ENCODE measurements around the gene ROBO1. TPM values are rescaled to one million over a fixed set of nuclear protein-coding genes. Genes with fewer than 3 reads are reported as not detected.

ROBO1 gene
- total and polyA plus RNA-seq, 2 donors (not counting 3 experiments of a cell fraction or from before 2014, with no cell fraction given) = 5.9 to 14.2 TPM

DNA sequence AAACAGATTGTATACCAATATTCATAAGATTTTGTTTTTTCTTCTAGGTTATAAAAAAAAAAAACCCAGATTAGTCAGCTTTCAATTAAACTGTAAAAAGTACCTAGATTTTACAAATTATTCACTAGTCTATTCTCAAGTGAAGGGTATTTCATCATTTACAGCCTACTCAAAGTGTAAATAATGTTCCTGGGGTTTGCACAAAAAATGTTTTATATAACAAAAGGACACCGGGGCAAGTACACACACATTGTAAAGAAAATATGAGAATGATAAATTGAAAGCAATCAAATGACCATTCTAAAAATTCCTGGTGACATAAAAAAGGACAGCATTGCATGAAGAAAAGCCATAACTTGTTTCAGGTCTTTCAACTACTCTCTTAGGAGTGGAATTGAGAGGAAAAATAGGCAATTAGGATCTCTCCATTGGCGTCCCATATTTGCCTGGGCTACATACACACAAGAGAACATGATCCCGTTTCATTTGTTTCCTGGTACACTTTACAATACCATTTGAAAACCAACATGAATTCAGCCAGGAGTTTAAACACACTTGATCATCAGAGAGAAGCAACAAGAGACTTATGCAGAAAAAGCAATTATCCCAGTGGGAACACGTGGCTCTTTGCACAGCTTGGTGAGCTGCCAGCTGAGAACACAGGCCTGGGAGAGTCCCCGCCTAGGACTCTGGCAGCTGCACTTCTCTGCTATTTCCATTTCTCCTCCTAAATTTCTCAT, 1039.2 kb downstream of the ROBO1 start:
- no TSS peak for BruUV-seq (replicated peaks)
- Histone ChIP-seq H3K4me2 (ENCODE audit: insufficient read depth, low read length) (no peak overlapping the region), H3K9ac (replicated peaks; ENCODE audit: extremely low read depth, insufficient read depth, low read length) (no peak overlapping the region), H3K36me3 (ENCODE audit: control insufficient read depth in 2 of 2, extremely low read depth in 1 of 2, insufficient read depth in 2 of 2, low read length in 2 of 2) (no peaks in the 10 kb centered on the region), H3K79me2 (ENCODE audit: control insufficient read depth, insufficient read depth, low read length) (no peaks in the 10 kb centered on the region), H3K9me1 (replicated peaks; ENCODE audit: control insufficient read depth, extremely low read depth, insufficient read depth, low read length) (no peaks in the 10 kb centered on the region), H3K4me1 (ENCODE audit: control insufficient read depth, extremely low read depth, insufficient read depth, low read length) (no peaks in the 10 kb centered on the region), H4K20me1 (replicated peaks; ENCODE audit: control insufficient read depth, extremely low read depth, insufficient read depth, low read length) (no peaks in the 10 kb centered on the region), H3K27ac (ENCODE audit: insufficient read depth, low read depth, low read length) (no peak overlapping the region), H3K27me3 (ENCODE audit: control insufficient read depth in 2 of 2, insufficient read depth in 2 of 2, low read length in 2 of 2) (no peaks in the 10 kb centered on the region), H3K9me3 (replicated peaks; ENCODE audit: control insufficient read depth, insufficient read depth, low read length) (no peaks in the 10 kb centered on the region), H2AFZ (ENCODE audit: low read depth, low read length) (no peak overlapping the region), H3K4me3 (replicated peaks in 1 of 3; ENCODE audit: insufficient read depth in 1 of 3, low read depth in 1 of 3, low read length in 3 of 3) (no peak overlapping the region)
- DNase-seq (ENCODE audit: low read depth, low spot score) (no peak), FAIRE-seq (no peak)
- intact Hi-C loops (cut with micrococcal nuclease) = no loop called here
- dilution Hi-C loops (cut with MboI; ENCODE audit: extremely low pct_ligation_motif_present, low sequenced_read_pairs) = no loop called here
- CTCF ChIA-PET = interaction anchor here (1.6 kb wide), 1 partner anchor 10 kb away, joined by 4 read pairs; no protein-coding TSS in a partner anchor
- TF ChIP-seq GATA2 (IDR thresholded peaks at IDR 0.05; ENCODE audit: insufficient read depth, insufficient read length, low read depth, low read length) = no peak
- no peak for TF ChIP-seq JUN (IDR thresholded peaks at IDR 0.05; ENCODE audit: borderline replicate concordance, insufficient read depth, insufficient read length, low read depth)
- no peak for TF ChIP-seq MAX (IDR thresholded peaks at IDR 0.05; ENCODE audit: insufficient read depth, insufficient read length)
- TF ChIP-seq FOS (IDR thresholded peaks at IDR 0.05; ENCODE audit: borderline replicate concordance, insufficient read depth, low read length) = no peak
- no peak for TF ChIP-seq POLR2AphosphoS5 (IDR thresholded peaks at IDR 0.05; ENCODE audit: insufficient read depth, low read depth, low read length)
- TF ChIP-seq MYC (IDR thresholded peaks at IDR 0.05; ENCODE audit: low read depth, low read length) = no peak
- TF ChIP-seq, protein P1, sequence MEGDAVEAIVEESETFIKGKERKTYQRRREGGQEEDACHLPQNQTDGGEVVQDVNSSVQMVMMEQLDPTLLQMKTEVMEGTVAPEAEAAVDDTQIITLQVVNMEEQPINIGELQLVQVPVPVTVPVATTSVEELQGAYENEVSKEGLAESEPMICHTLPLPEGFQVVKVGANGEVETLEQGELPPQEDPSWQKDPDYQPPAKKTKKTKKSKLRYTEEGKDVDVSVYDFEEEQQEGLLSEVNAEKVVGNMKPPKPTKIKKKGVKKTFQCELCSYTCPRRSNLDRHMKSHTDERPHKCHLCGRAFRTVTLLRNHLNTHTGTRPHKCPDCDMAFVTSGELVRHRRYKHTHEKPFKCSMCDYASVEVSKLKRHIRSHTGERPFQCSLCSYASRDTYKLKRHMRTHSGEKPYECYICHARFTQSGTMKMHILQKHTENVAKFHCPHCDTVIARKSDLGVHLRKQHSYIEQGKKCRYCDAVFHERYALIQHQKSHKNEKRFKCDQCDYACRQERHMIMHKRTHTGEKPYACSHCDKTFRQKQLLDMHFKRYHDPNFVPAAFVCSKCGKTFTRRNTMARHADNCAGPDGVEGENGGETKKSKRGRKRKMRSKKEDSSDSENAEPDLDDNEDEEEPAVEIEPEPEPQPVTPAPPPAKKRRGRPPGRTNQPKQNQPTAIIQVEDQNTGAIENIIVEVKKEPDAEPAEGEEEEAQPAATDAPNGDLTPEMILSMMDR (IDR thresholded peaks at IDR 0.05; ENCODE audit: extremely low read depth in 1 of 2, insufficient read depth in 1 of 2, low read depth in 1 of 2, low read length in 2 of 2) = no peak
- TF ChIP-seq POLR2A (IDR thresholded peaks at IDR 0.05; ENCODE audit: low read depth, low read length) = no peak
- no peak for TF ChIP-seq EZH2 (IDR thresholded peaks at IDR 0.05; ENCODE audit: borderline replicate concordance, low read depth, low read length, severe bottlenecking)
- POLR2A ChIA-PET = no interaction called here

Data from endothelial cell of umbilical vein (primary cell).